HFF-Myc (cell line): Measurements from ENCODE around the gene NALCN.

Experiments used
- DNase-seq: peaks from one replicate; pipeline ENCODE4 v3.0.0-alpha.2; 2011; ENCODE audit warnings: low read depth; ENCODE audit errors: extremely low read depth
- H3K4me3 ChIP-seq: replicated peaks from 2 replicates; pipeline ENCODE4 v1.5.1; 2011; ENCODE audit warnings: low read depth, mild to moderate bottlenecking, control low read depth, low read length
- CTCF ChIP-seq: IDR thresholded peaks from 2 replicates; pipeline ENCODE4 v1.5.1; 2012; ENCODE audit warnings: mild to moderate bottlenecking, low read depth, low read length, control low read depth; ENCODE audit errors: missing control alignments

Gene NALCN

GRCh38 chr13:101017123-101017872 is 399.0 kb downstream of the NALCN start:
- DNase-seq, result no peak
- H3K4me3 ChIP-seq, result no peak overlapping the region
- TF ChIP-seq CTCF, result no peak

- H3K4me3 ChIP-seq, result no peak overlapping the region
- no peak for TF ChIP-seq CTCF
- no peak for DNase-seq
Measured at GRCh38 chr13:101016475-101016874, 399.8 kb downstream of the NALCN start.

GRCh38 chr13:101013245-101013644 is 403.1 kb downstream of the NALCN start:
- H3K4me3 ChIP-seq, result no peak overlapping the region
- no peak for TF ChIP-seq CTCF
- no peak for DNase-seq

GRCh38 chr13:101010100-101010499 is 406.2 kb downstream of the NALCN start:
- no peak for DNase-seq
- no peak overlapping the region for H3K4me3 ChIP-seq
- TF ChIP-seq CTCF, result no peak

GRCh38 chr13:101007245-101007644 is 409.1 kb downstream of the NALCN start:
- no peak overlapping the region for H3K4me3 ChIP-seq
- TF ChIP-seq CTCF, result no peak
- no peak for DNase-seq
